Retinal pigment epithelial cell (primary cell): Measurements from ENCODE around the gene INPP5E.
A peak's percentile ranks its signal among the peaks of the same experiment; 100 is the strongest.

Experiments
- DNase-seq: peaks from one replicate; pipeline ENCODE4 v3.0.0-alpha.2; 2010; ENCODE audit warnings: low read depth
- H3K4me3 ChIP-seq: 2 replicates; pipeline ENCODE4 v1.5.1; 2011; ENCODE audit warnings: mild to moderate bottlenecking, low read length, control low read depth, moderate library complexity
- CTCF ChIP-seq: conservative IDR thresholded peaks from 2 replicates; pipeline ENCODE4 v1.5.1; 2011; ENCODE audit warnings: low read depth, low read length, control low read depth, inconsistent platforms

Gene INPP5E

GRCh38 chr9:136402067-136402466 lies 37.6 kb downstream of the INPP5E start:
- DNase-seq, result no peak
- H3K4me3 ChIP-seq, result no peak overlapping the region
- no peak for TF ChIP-seq CTCF

- no peak overlapping the region for H3K4me3 ChIP-seq
- no peak for TF ChIP-seq CTCF
- no peak for DNase-seq
Measured at GRCh38 chr9:136401173-136401922, 38.3 kb downstream of the INPP5E start.

GRCh38 chr9:136400038-136400834 lies 39.4 kb downstream of the INPP5E start, which contains the start of gene SNAPC4:
Gene SNAPC4 (minus strand): TSS chr9:136400170. CDS start chr9:136398428, 1,742 bp downstream.
- peak; percentile 29 for DNase-seq
- H3K4me3 ChIP-seq, result peak within 1 kb of the TSS; percentile 82
- TF ChIP-seq CTCF, result peak; percentile 69

- no peak for TF ChIP-seq CTCF
- peak overlapping the region; percentile 82 for H3K4me3 ChIP-seq
- DNase-seq, result no peak
Measured at GRCh38 chr9:136399176-136400037, 40.2 kb downstream of the INPP5E start.

- no peak for TF ChIP-seq CTCF
- no peak overlapping the region for H3K4me3 ChIP-seq
- no peak for DNase-seq
Measured at GRCh38 chr9:136398286-136398685, 41.4 kb downstream of the INPP5E start.

GRCh38 chr9:136397643-136398042 lies 42.0 kb downstream of the INPP5E start:
- no peak for TF ChIP-seq CTCF
- DNase-seq, result no peak
- H3K4me3 ChIP-seq, result no peak overlapping the region
